Measurements from ENCODE around the gene ATP6V1G2.
"Not testable (repeated sequence)": the region's sequence is repeated elsewhere in the genome, so short reads cannot be mapped to it uniquely, and the experiment has no call there.

ATP6V1G2 gene

GRCh38 chr6:31528821-31529328 lies 17.5 kb downstream of the ATP6V1G2 start, which contains the start of gene MCCD1:
Gene MCCD1, plus strand, starts transcription at chr6:31528962. Its CDS starts 53 bp downstream, at chr6:31529015.
- no peak for DNase-seq (ENCODE audit: low read depth)

- DNase-seq (ENCODE audit: low read depth): no peak
These were observed 18.1 kb downstream of the ATP6V1G2 start for GRCh38 chr6:31528307-31528777.

GRCh38 chr6:31525932-31526591 lies 20.3 kb downstream of the ATP6V1G2 start:
- DNase-seq (ENCODE audit: low read depth): no peak

- DNase-seq (ENCODE audit: low read depth): no peak
These were observed 20.9 kb downstream of the ATP6V1G2 start for GRCh38 chr6:31525553-31525931.

GRCh38 chr6:31521835-31522234 lies 24.6 kb downstream of the ATP6V1G2 start:
- no peak for DNase-seq (ENCODE audit: low read depth)

- DNase-seq (ENCODE audit: low read depth): no peak
These were observed 32.8 kb downstream of the ATP6V1G2 start for GRCh38 chr6:31513456-31514165.

- no peak for DNase-seq (ENCODE audit: low read depth)
These were observed 36.4 kb downstream of the ATP6V1G2 start for GRCh38 chr6:31510007-31510406.

- not testable (repeated sequence) for DNase-seq (ENCODE audit: low read depth)
These were observed 37.4 kb downstream of the ATP6V1G2 start for GRCh38 chr6:31509036-31509435.

- DNase-seq (ENCODE audit: low read depth): no peak
These were observed 43.8 kb downstream of the ATP6V1G2 start for GRCh38 chr6:31502586-31502985.

GRCh38 chr6:31499648-31500047 lies 46.8 kb downstream of the ATP6V1G2 start:
- not testable (repeated sequence) for DNase-seq (ENCODE audit: low read depth)

- DNase-seq (ENCODE audit: low read depth): no peak
These were observed 47.7 kb downstream of the ATP6V1G2 start for GRCh38 chr6:31498748-31499147.

- peak; percentile 77 for DNase-seq (ENCODE audit: low read depth)
These were observed 48.6 kb downstream of the ATP6V1G2 start, which contains the start of gene MICB for GRCh38 chr6:31497531-31498476. Gene MICB, plus strand, starts transcription at chr6:31498145. Its CDS starts 49 bp downstream, at chr6:31498194.

- not testable (repeated sequence) for DNase-seq (ENCODE audit: low read depth)
These were observed 49.6 kb downstream of the ATP6V1G2 start for GRCh38 chr6:31496826-31497225.

GRCh38 chr6:31495580-31495979 lies 50.8 kb downstream of the ATP6V1G2 start:
- no peak for DNase-seq (ENCODE audit: low read depth)
